Mesenchymal stem cell (in vitro differentiated cells and primary cell): ENCODE measurements around the gene JAG1.

Source experiments
- DNase-seq: peaks from one replicate; pipeline ENCODE4 v3.0.0-alpha.2; 2013
- H2AFZ ChIP-seq: one replicate; pipeline ENCODE4 v1.6.1; 2013; ENCODE audit warnings: low read depth, mild to moderate bottlenecking, control low read depth, inconsistent platforms, low read length, moderate library complexity
- H2AK5ac ChIP-seq: 2 replicates; pipeline ENCODE4 v1.6.1; 2013; ENCODE audit warnings: low read length, moderate library complexity, mild to moderate bottlenecking, inconsistent platforms; ENCODE audit not compliant: severe bottlenecking
- H2BK120ac ChIP-seq: one replicate; pipeline ENCODE4 v1.6.1; 2013; ENCODE audit warnings: low read depth, mild to moderate bottlenecking, inconsistent platforms, low read length, moderate library complexity
- H2BK12ac ChIP-seq, 2 experiments: one replicate each; pipeline ENCODE4 v1.6.1; 2013; ENCODE audit warnings: inconsistent platforms in 2 of 2, low read length in 2 of 2, mild to moderate bottlenecking in 2 of 2, moderate library complexity in 2 of 2, control low read depth in 1 of 2
- H2BK15ac ChIP-seq: one replicate; pipeline ENCODE4 v1.6.1; 2013; ENCODE audit warnings: mild to moderate bottlenecking, low read depth, inconsistent platforms; ENCODE audit not compliant: poor library complexity, severe bottlenecking
- H2BK5ac ChIP-seq: 2 replicates; pipeline ENCODE4 v1.6.1; 2013; ENCODE audit warnings: low read depth, mild to moderate bottlenecking, low read length, control low read depth, inconsistent platforms; ENCODE audit not compliant: poor library complexity, severe bottlenecking
- H3K14ac ChIP-seq, 2 experiments: one replicate each; pipeline ENCODE4 v1.6.1; 2013; ENCODE audit warnings: inconsistent platforms in 2 of 2, low read length in 2 of 2, control low read depth in 1 of 2, mild to moderate bottlenecking in 1 of 2, moderate library complexity in 1 of 2
- H3K18ac ChIP-seq, 2 experiments: one replicate each; pipeline ENCODE4 v1.6.1; 2013; ENCODE audit warnings: inconsistent platforms in 2 of 2, low read length in 2 of 2, control low read depth in 1 of 2, low read depth in 1 of 2, mild to moderate bottlenecking in 1 of 2
- H3K23ac ChIP-seq, 2 experiments: one replicate each; pipeline ENCODE4 v1.6.1; 2013; ENCODE audit warnings: inconsistent platforms in 2 of 2, low read length in 2 of 2, mild to moderate bottlenecking in 2 of 2, moderate library complexity in 2 of 2, control low read depth in 1 of 2
- H3K27ac ChIP-seq: 2 replicates; pipeline ENCODE4 v1.5.1; 2013; ENCODE audit warnings: mild to moderate bottlenecking, moderate library complexity, low read length, control low read depth, inconsistent platforms; ENCODE audit not compliant: poor library complexity, severe bottlenecking
- H3K27me3 ChIP-seq, 2 experiments: 2 replicates each; pipeline versions ENCODE4 v1.6.1 to v1.7.0; 2013; ENCODE audit warnings: low read length in 2 of 2, mild to moderate bottlenecking in 2 of 2, moderate library complexity in 2 of 2, control low read depth in 1 of 2, inconsistent platforms in 1 of 2; ENCODE audit not compliant: control insufficient read depth in 1 of 2, insufficient read depth in 1 of 2
- H3K36me3 ChIP-seq, 2 experiments: 2 replicates each; pipeline versions ENCODE4 v1.6.1 to v1.7.0; 2013; ENCODE audit warnings: low read length in 2 of 2, control low read depth in 1 of 2, inconsistent platforms in 1 of 2, low read depth in 1 of 2, mild to moderate bottlenecking in 1 of 2; ENCODE audit not compliant: insufficient read depth in 2 of 2, control insufficient read depth in 1 of 2
- H3K4ac ChIP-seq, 2 experiments: one replicate each; pipeline ENCODE4 v1.6.1; 2013; ENCODE audit warnings: inconsistent platforms in 2 of 2, low read length in 2 of 2, mild to moderate bottlenecking in 2 of 2, moderate library complexity in 2 of 2, control low read depth in 1 of 2, low read depth in 1 of 2
- H3K4me1 ChIP-seq: 2 replicates; pipeline ENCODE4 v1.6.1; 2013; ENCODE audit warnings: low read depth, low read length, control low read depth; ENCODE audit not compliant: control insufficient read depth, insufficient read depth
- H3K4me2 ChIP-seq: 2 replicates; pipeline ENCODE4 v1.6.1; 2013; ENCODE audit warnings: low read length, mild to moderate bottlenecking, inconsistent platforms; ENCODE audit not compliant: poor library complexity, severe bottlenecking
- H3K4me3 ChIP-seq, 2 experiments: 2 replicates each; pipeline versions ENCODE4 v1.5.1 to v1.7.0; 2013; ENCODE audit warnings: low read length in 2 of 2, mild to moderate bottlenecking in 2 of 2, control low read depth in 1 of 2, low read depth in 1 of 2; ENCODE audit not compliant: insufficient read depth in 1 of 2
- H3K79me1 ChIP-seq: replicated peaks from 2 replicates; pipeline ENCODE4 v1.6.1; 2013; ENCODE audit warnings: mild to moderate bottlenecking, control low read depth, low read length, inconsistent platforms; ENCODE audit not compliant: poor library complexity, severe bottlenecking
- H3K9ac ChIP-seq: 2 replicates; pipeline ENCODE4 v1.7.0; 2013; ENCODE audit warnings: mild to moderate bottlenecking, low read length, moderate library complexity
- H3K9me3 ChIP-seq: 2 replicates; pipeline ENCODE4 v1.7.0; 2013; ENCODE audit warnings: mild to moderate bottlenecking, low read length; ENCODE audit not compliant: control insufficient read depth
- H4K8ac ChIP-seq: one replicate; pipeline ENCODE4 v1.6.1; 2013; ENCODE audit warnings: inconsistent platforms, mild to moderate bottlenecking, low read length, moderate library complexity
- H4K91ac ChIP-seq: one replicate; pipeline ENCODE4 v1.6.1; 2013; ENCODE audit warnings: mild to moderate bottlenecking, low read length, inconsistent platforms
- WGBS: methylation state at CpG from one replicate; pipeline ENCODE4 v1.1.7; 2013; ENCODE audit warnings: mixed read lengths; 5-methylcytosine and 5-hydroxymethylcytosine counted together

Gene JAG1

DNA sequence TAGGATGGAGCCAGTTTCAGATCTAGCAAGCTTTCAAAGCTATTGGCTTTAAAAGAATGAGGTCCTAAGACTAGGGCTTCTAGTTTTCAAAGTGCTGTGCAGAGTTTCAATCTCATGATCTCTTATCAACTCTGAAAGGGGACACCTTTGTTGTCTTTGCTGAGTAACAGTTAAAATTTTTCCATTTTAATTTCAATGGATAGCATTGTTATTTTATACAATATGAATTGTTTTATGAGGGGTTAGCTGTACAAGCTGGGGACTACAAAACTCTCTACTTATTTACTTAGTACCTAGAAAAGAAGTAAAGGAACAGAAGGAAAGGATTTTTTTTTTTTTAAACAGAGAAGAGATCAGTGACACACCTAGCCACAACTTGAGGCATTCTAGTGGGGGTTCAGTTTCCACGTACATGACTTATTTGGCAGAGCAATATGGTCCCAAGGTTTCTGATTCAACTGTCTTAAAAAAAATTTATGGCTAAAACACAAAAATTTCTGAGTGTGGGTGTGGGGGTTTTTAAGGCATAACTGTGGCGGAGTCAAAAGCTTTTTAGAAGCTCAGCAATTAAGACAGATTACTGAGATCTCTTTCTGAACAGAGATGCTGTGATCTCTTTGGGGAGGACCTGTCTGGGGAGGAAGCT is 46.1 kb upstream of the JAG1 start:
- H3K4ac ChIP-seq = no peak overlapping the region
- 93% methylated on average over 2 of the region's 2 CpGs for WGBS
- no peaks in the 10 kb centered on the region for H3K79me1 ChIP-seq
- no peak for DNase-seq
- H4K91ac ChIP-seq = no peak overlapping the region
- H2BK15ac ChIP-seq = no peak overlapping the region
- no peak overlapping the region for H2BK5ac ChIP-seq
- H3K4me2 ChIP-seq = no peak overlapping the region
- H4K8ac ChIP-seq = no peak overlapping the region
- H3K27me3 ChIP-seq = no peaks in the 10 kb centered on the region
- peak overlapping the region in 1 of 2 experiments; percentile 61 for H3K18ac ChIP-seq
- H2AFZ ChIP-seq = no peak overlapping the region
- no peak overlapping the region for H3K27ac ChIP-seq
- no peak overlapping the region for H3K9ac ChIP-seq
- no peak overlapping the region for H3K23ac ChIP-seq
- peak overlapping the region in 1 of 2 experiments; percentile 75 for H2BK12ac ChIP-seq
- H3K14ac ChIP-seq = no peak overlapping the region
- no peaks in the 10 kb centered on the region for H3K9me3 ChIP-seq
- no peaks in the 10 kb centered on the region for H3K36me3 ChIP-seq
- no peak overlapping the region for H2AK5ac ChIP-seq
- no peak overlapping the region for H2BK120ac ChIP-seq
- no peak overlapping the region for H3K4me3 ChIP-seq
- no peaks in the 10 kb centered on the region for H3K4me1 ChIP-seq

DNA sequence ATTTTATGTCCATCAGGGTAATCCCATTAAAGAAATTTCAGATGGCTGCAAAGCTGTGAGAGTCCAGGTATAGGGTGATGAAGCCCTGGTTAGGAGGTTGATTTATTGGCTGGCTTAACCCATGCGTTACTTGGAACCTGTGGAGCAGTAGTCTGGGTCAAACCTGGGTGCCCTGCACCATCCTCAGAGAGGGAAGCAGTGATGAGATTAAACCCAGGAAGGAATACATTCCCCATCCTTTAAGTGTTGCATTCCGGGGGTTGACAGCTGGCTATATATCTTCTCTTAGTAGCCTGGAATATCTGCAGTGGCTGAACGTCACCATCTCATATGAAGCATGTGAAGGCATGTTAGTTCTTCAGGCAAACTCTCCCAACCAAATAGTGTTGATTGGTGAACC is 44.9 kb upstream of the JAG1 start:
- no peak overlapping the region for H3K14ac ChIP-seq
- H3K4me2 ChIP-seq = no peak overlapping the region
- no peak overlapping the region for H3K4me3 ChIP-seq
- WGBS = 12% methylated on average over 3 of the region's 3 CpGs
- H2AFZ ChIP-seq = no peak overlapping the region
- H2BK12ac ChIP-seq = no peak overlapping the region
- H3K9me3 ChIP-seq = no peaks in the 10 kb centered on the region
- H3K9ac ChIP-seq = no peak overlapping the region
- no peak overlapping the region for H2BK15ac ChIP-seq
- H4K8ac ChIP-seq = no peak overlapping the region
- H3K4me1 ChIP-seq = no peaks in the 10 kb centered on the region
- no peak overlapping the region for H3K27ac ChIP-seq
- no peaks in the 10 kb centered on the region for H3K79me1 ChIP-seq
- H3K4ac ChIP-seq = no peak overlapping the region
- H3K23ac ChIP-seq = no peak overlapping the region
- no peak overlapping the region for H3K18ac ChIP-seq
- H2AK5ac ChIP-seq = no peak overlapping the region
- no peak overlapping the region for H2BK5ac ChIP-seq
- H3K27me3 ChIP-seq = no peaks in the 10 kb centered on the region
- no peak overlapping the region for H2BK120ac ChIP-seq
- no peaks in the 10 kb centered on the region for H3K36me3 ChIP-seq
- peak; percentile 43 for DNase-seq
- no peak overlapping the region for H4K91ac ChIP-seq

DNA sequence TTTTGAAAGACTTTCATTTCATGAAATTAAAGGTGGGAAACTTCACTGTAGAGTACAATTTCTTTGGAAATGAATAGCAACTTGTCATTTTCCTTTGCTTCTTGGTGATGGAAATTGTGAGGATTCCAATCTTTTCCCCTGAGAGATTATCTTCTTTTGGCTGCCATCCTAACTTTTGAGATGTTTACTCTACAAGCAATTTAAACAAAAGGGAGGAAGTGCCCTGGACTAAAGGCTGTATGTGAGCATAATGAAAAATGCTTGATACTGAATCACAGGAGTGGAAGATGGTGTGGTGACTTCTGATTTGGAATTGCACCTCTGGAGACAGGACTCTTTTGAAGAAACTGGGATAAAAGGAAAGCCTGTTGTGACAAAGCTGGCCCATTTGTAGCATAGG is 43.1 kb upstream of the JAG1 start:
- Histone ChIP-seq H3K36me3 (no peaks in the 10 kb centered on the region), H3K9ac (no peak overlapping the region), H3K79me1 (no peaks in the 10 kb centered on the region), H2AFZ (no peak overlapping the region), H2BK12ac (peak overlapping the region; percentile 38 to 42), H2AK5ac (no peak overlapping the region), H2BK5ac (no peak overlapping the region), H3K4ac (peak overlapping the region; percentile 46 to 58), H3K18ac (peak overlapping the region; percentile 9 to 73), H3K14ac (no peak overlapping the region), H3K4me1 (no peaks in the 10 kb centered on the region), H2BK120ac (no peak overlapping the region), H3K23ac (no peak overlapping the region), H3K9me3 (no peaks in the 10 kb centered on the region), H3K27ac (no peak overlapping the region), H4K8ac (peak overlapping the region; percentile 38), H4K91ac (no peak overlapping the region), H3K4me3 (no peak overlapping the region), H3K4me2 (no peak overlapping the region), H2BK15ac (no peak overlapping the region), H3K27me3 (no peaks in the 10 kb centered on the region)
- no peak for DNase-seq

DNA sequence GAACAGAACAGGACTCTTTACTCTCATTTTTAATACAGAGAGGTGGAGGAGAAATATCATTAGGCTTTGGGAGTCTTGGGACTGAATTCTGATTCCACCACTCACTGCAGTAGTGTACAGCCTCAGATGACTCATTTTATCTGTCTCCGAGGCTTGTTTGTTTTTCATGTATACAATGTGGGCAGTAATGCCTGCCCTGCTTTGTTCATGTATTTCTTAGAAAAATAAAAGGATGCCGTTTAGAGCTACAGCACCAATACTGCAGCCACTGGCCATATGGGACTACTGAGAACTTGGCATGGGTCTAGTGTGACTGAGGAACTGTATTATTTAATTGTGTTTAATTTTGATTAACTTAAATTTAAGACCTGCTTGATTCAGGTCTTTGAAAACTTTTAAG is 41.2 kb upstream of the JAG1 start:
- WGBS = 0% methylated on average over 2 of the region's 2 CpGs
- H2BK12ac ChIP-seq = no peak overlapping the region
- H3K23ac ChIP-seq = no peak overlapping the region
- H3K14ac ChIP-seq = no peak overlapping the region
- peak overlapping the region in 1 of 2 experiments; percentile 5 for H3K18ac ChIP-seq
- H2BK15ac ChIP-seq = no peak overlapping the region
- no peak overlapping the region for H2AK5ac ChIP-seq
- no peaks in the 10 kb centered on the region for H3K36me3 ChIP-seq
- H4K91ac ChIP-seq = no peak overlapping the region
- no peaks in the 10 kb centered on the region for H3K27me3 ChIP-seq
- H3K4ac ChIP-seq = no peak overlapping the region
- H3K27ac ChIP-seq = peak overlapping the region; percentile 32
- DNase-seq = peak; percentile 89
- no peak overlapping the region for H4K8ac ChIP-seq
- no peak overlapping the region for H3K4me2 ChIP-seq
- H2AFZ ChIP-seq = no peak overlapping the region
- no peaks in the 10 kb centered on the region for H3K79me1 ChIP-seq
- no peak overlapping the region for H2BK120ac ChIP-seq
- no peak overlapping the region for H3K9ac ChIP-seq
- H3K9me3 ChIP-seq = no peaks in the 10 kb centered on the region
- H3K4me3 ChIP-seq = no peak overlapping the region
- no peak overlapping the region for H2BK5ac ChIP-seq
- H3K4me1 ChIP-seq = peaks cover 2% of the 10 kb centered on the region
